Pulmonary artery endothelial cell (primary cell): ENCODE data around the gene GRIN1. TPM values are rescaled to one million over a fixed set of nuclear protein-coding genes. Genes with fewer than 3 reads are reported as not detected.
"Not testable (repeated sequence)": the region's sequence is repeated elsewhere in the genome, so short reads cannot be mapped to it uniquely, and the experiment has no call there.

Source experiments
- DNase-seq: peaks from one replicate; pipeline ENCODE4 v3.0.0-alpha.2; 2011; ENCODE audit warnings: low read depth, low spot score
- total RNA-seq: library from RNA; depleted of rRNA; stranded (reverse); fragments of >200 nt; gene quantifications from 2 replicates; pipeline ENCODE4 v1.2.3, GENCODE V29; 2014

GRIN1 gene
- total RNA-seq, 1 donor from 2014 or later = 0.26 TPM

- DNase-seq = no peak
Observed at GRCh38 chr9:137111788-137112563, 27.0 kb upstream of the GRIN1 start.

- no peak for DNase-seq
Observed at GRCh38 chr9:137112564-137113384, 26.2 kb upstream of the GRIN1 start.

- DNase-seq = no peak
Observed at GRCh38 chr9:137113385-137114159, 25.4 kb upstream of the GRIN1 start.

- DNase-seq = no peak
Observed at GRCh38 chr9:137114220-137114612, 24.7 kb upstream of the GRIN1 start.

GRCh38 chr9:137114613-137115393, 24.2 kb upstream of the GRIN1 start, which contains the start of gene DPP7:
DPP7 (minus strand) TSS chr9:137114733; CDS start chr9:137114713, 20 bp downstream.
- DNase-seq = no peak

- no peak for DNase-seq
Observed at GRCh38 chr9:137115394-137116026, 23.4 kb upstream of the GRIN1 start.

GRCh38 chr9:137116027-137116507, 22.9 kb upstream of the GRIN1 start:
- DNase-seq = no peak

- DNase-seq = no peak
Observed at GRCh38 chr9:137116728-137117127, 22.2 kb upstream of the GRIN1 start.

- DNase-seq = no peak
Observed at GRCh38 chr9:137117269-137117731, 21.7 kb upstream of the GRIN1 start.

GRCh38 chr9:137118092-137118603, 20.8 kb upstream of the GRIN1 start:
- not testable (repeated sequence) for DNase-seq

GRCh38 chr9:137121927-137122795, 16.8 kb upstream of the GRIN1 start:
- DNase-seq = not testable (repeated sequence)

- DNase-seq = not testable (repeated sequence)
Observed at GRCh38 chr9:137122796-137123467, 16.0 kb upstream of the GRIN1 start.

GRCh38 chr9:137123468-137123837, 15.5 kb upstream of the GRIN1 start:
- no peak for DNase-seq

- not testable (repeated sequence) for DNase-seq
Observed at GRCh38 chr9:137123952-137124462, 14.9 kb upstream of the GRIN1 start.

GRCh38 chr9:137126786-137127185, 12.2 kb upstream of the GRIN1 start:
- DNase-seq = no peak

GRCh38 chr9:137127301-137128157, 11.4 kb upstream of the GRIN1 start:
- no peak for DNase-seq

- DNase-seq = no peak
Observed at GRCh38 chr9:137128158-137128861, 10.6 kb upstream of the GRIN1 start.
